ENCODE measurements around the gene CUL1. TPM values are rescaled to one million over a fixed set of nuclear protein-coding genes. Genes with fewer than 3 reads are reported as not detected.

CUL1 gene
- total and polyA plus RNA-seq, 2 experiments from 2014 or later: 35.6 to 71.3 TPM

GRCh38 chr7:148819697-148820360, 121.1 kb downstream of the CUL1 start (continued):
- no peak for TF ChIP-seq ZNF462 (CRISPR knock-in tag; IDR thresholded peaks at IDR 0.05)
- TF ChIP-seq STAT1 (IDR thresholded peaks at IDR 0.05; ENCODE audit: unreplicated experiment): no peak
- no peak for TF ChIP-seq POLR2AphosphoS5 (IDR thresholded peaks at IDR 0.05; ENCODE audit: low read depth)
- TF ChIP-seq, protein P1, sequence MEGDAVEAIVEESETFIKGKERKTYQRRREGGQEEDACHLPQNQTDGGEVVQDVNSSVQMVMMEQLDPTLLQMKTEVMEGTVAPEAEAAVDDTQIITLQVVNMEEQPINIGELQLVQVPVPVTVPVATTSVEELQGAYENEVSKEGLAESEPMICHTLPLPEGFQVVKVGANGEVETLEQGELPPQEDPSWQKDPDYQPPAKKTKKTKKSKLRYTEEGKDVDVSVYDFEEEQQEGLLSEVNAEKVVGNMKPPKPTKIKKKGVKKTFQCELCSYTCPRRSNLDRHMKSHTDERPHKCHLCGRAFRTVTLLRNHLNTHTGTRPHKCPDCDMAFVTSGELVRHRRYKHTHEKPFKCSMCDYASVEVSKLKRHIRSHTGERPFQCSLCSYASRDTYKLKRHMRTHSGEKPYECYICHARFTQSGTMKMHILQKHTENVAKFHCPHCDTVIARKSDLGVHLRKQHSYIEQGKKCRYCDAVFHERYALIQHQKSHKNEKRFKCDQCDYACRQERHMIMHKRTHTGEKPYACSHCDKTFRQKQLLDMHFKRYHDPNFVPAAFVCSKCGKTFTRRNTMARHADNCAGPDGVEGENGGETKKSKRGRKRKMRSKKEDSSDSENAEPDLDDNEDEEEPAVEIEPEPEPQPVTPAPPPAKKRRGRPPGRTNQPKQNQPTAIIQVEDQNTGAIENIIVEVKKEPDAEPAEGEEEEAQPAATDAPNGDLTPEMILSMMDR (conservative IDR thresholded peaks at IDR 0.05; ENCODE audit: low read depth in 2 of 2): no peak
- TF ChIP-seq EZH2 (IDR thresholded peaks at IDR 0.05; ENCODE audit: low read depth, unreplicated experiment): no peak
- TF ChIP-seq EZH2phosphoT487 (IDR thresholded peaks at IDR 0.05; ENCODE audit: unreplicated experiment): no peak
- no peak for TF ChIP-seq ZNF331 (CRISPR knock-in tag; IDR thresholded peaks at IDR 0.05; ENCODE audit: low read depth)
- no peak for TF ChIP-seq CREB1 (CRISPR knock-in tag; IDR thresholded peaks at IDR 0.05; ENCODE audit: low read depth)
